Measurements from ENCODE around the gene CIT.

GRCh38 chr12:119729871-119730270 lies 147.2 kb downstream of the CIT start:
- TF ChIP-seq CTCF (IDR thresholded peaks at IDR 0.05) (no peak), EZH2 (IDR thresholded peaks at IDR 0.05) (no peak), EZH2phosphoT487 (IDR thresholded peaks at IDR 0.05) (no peak)

All from neural progenitor cell (in vitro differentiated cells).